ENCODE results near the gene FBXO34. TPM values are rescaled to one million over a fixed set of nuclear protein-coding genes. Genes with fewer than 3 reads are reported as not detected.
"Not testable (repeated sequence)": the region's sequence is repeated elsewhere in the genome, so short reads cannot be mapped to it uniquely, and the experiment has no call there.

The FBXO34 gene
- total and polyA plus RNA-seq, 4 experiments from 2014 or later, result 33.8 to 44.1 (median 42.9) TPM

DNA sequence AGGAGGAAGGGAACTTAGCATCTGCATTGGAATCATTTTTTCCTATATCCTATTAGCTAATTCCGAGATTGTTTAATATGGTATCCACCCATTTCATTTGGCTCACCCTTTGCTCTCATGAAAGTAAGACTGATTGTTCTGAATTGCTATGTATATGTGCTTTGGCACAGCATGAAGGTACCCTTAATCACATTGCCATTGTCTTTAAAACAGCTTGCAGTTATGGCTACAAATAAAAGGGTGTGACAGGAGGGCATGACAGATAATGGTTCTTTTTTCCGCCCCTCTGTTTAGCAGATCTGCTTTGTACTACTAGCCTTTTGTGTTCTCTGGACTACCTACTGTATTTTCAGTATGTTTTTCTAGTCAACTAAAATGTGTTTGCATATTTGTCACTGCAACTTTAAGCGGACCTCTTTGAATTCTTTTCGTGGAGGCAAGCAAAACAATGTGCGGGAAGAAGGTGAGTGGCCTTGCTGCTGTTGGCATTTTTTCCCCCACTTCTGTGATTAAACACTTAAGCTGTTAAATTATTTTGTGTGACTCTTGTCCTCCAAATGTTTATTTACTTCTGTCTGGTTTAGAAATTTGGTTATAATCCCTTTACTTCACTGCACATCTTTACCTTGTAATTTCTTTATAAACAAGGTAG, 35.8 kb downstream of the FBXO34 start:
- ChIA-PET CTCF (ENCODE audit: partially characterized antibody) (no interaction called here), POLR2A (ENCODE audit: partially characterized antibody) (no interaction called here)
- Mint-ChIP-seq H3K36me3 (peaks cover 18 to 19% of the 10 kb centered on the region in 2 donors), H3K27me3 (no peaks in the 10 kb centered on the region), H3K4me3 (no peak overlapping the region), H3K4me1 (peaks cover 28 to 69% (median 40%) of the 10 kb centered on the region in 4 donors), H3K27ac (no peak overlapping the region), H3K9me3 (peaks cover 0 to 10% (median 5%) of the 10 kb centered on the region in 8 donors)
- Histone ChIP-seq H3K9me3 (ENCODE audit: control insufficient read depth in 1 of 2, low read length in 2 of 2) (no peaks in the 10 kb centered on the region), H3K27ac (ENCODE audit: low read depth, low read length) (no peak overlapping the region), H3K27me3 (ENCODE audit: insufficient read depth, low read length) (no peaks in the 10 kb centered on the region), H3K4me3 (ENCODE audit: low read length in 2 of 2) (no peak overlapping the region), H3K4me1 (ENCODE audit: insufficient read depth, low read length) (peaks cover 14% of the 10 kb centered on the region), H3K36me3 (ENCODE audit: insufficient read depth, low read length) (no peaks in the 10 kb centered on the region)
- no peak for DNase-seq
- intact Hi-C loops (cut with micrococcal nuclease), result no loop called here

DNA sequence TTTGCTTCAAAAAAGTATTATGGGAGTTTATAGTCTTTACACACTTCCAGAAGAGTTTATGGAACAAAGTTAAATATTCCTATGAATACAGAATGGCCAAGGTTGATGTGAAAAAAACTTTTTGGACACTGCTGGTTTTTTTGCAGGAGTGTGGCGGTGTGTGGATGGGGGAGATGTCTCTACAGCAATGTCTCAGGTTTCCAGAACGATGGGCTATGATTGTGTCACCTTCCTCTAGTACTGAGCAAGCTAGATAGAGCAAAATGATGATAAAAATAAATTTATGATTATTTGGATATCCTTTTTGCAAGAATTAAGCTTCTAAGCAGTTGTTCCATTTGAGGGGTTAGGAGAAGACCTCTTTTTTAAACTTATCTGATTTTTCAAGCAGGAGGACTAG, 37.9 kb downstream of the FBXO34 start:
- H3K4me1 Mint-ChIP-seq, result peaks cover 22 to 57% (median 31%) of the 10 kb centered on the region in 4 donors
- POLR2A ChIA-PET (ENCODE audit: partially characterized antibody), result interaction anchor here (0.7 to 2.1 kb wide), 2 partner anchors 24 to 467 kb away, joined by 3 to 7 read pairs; no protein-coding TSS in a partner anchor

DNA sequence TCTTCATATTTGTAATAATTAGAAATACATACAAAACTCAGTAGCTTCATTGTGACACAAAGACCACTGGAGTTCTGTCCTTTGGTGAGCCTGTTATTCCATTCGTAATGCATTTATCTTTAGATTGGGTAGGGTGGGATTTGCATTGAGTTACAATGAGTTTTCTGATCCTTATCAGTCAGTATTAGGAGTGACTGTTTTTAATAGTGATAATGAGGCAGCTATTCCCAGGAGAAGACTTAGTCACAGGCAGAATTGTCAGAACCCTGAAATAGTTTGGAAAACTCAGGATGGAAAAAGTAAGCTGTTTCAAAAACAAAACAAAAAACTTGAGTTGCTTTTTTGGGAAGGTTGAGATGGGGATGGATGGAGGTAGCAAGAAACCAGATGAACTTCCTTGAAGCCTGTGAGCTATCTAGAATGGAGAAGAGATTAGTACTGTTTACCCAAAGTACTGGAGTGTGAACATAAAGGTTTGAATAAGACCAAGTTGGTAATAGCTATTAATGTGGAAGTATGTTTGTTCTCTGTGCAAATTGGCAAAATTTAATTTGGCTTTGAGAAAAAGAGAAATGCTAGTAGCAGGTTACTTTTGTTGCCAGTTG, 38.6 kb downstream of the FBXO34 start:
- Mint-ChIP-seq H3K27me3 (no peaks in the 10 kb centered on the region), H3K36me3 (peaks cover 34 to 37% of the 10 kb centered on the region in 2 donors), H3K4me1 (peaks cover 25 to 57% (median 33%) of the 10 kb centered on the region in 4 donors), H3K9me3 (peaks cover 0 to 24% (median 14%) of the 10 kb centered on the region in 8 donors), H3K27ac (peak overlapping the region in 3 of 7 donors; percentile 5 to 52 (median 43)), H3K4me3 (no peak overlapping the region)
- no peak overlapping the region for H3K4me3 ChIP-seq (ENCODE audit: low read length in 2 of 2)
- no peaks in the 10 kb centered on the region for H3K4me1 ChIP-seq (ENCODE audit: insufficient read depth, low read length)
- POLR2A ChIA-PET (ENCODE audit: partially characterized antibody), result interaction anchor here (2.1 kb wide), 1 partner anchor 23 kb away, joined by 7 read pairs; no protein-coding TSS in a partner anchor
- intact Hi-C loops (cut with micrococcal nuclease), result no loop called here
- H3K27me3 ChIP-seq (ENCODE audit: insufficient read depth, low read length), result no peaks in the 10 kb centered on the region
- CTCF ChIA-PET (ENCODE audit: partially characterized antibody), result interaction anchor here (1.1 to 3.1 kb wide), 5 partner anchors 12 to 64 kb away, joined by 3 to 16 read pairs (median 4); no protein-coding TSS in a partner anchor
- H3K36me3 ChIP-seq (ENCODE audit: insufficient read depth, low read length), result no peaks in the 10 kb centered on the region
- DNase-seq, result no peak
- peaks cover 3 to 4% of the 10 kb centered on the region in 2 donors for H3K9me3 ChIP-seq (ENCODE audit: control insufficient read depth in 1 of 2, low read length in 2 of 2)
- H3K27ac ChIP-seq (ENCODE audit: low read depth, low read length), result no peak overlapping the region

More for the DNA sequence above, 37.9 kb downstream of the FBXO34 start:
- intact Hi-C loops (cut with micrococcal nuclease), result no loop called here
- DNase-seq, result no peak
- Histone ChIP-seq H3K4me1 (ENCODE audit: insufficient read depth, low read length) (no peaks in the 10 kb centered on the region), H3K4me3 (ENCODE audit: low read length in 2 of 2) (no peak overlapping the region), H3K27ac (ENCODE audit: low read depth, low read length) (no peak overlapping the region), H3K36me3 (ENCODE audit: insufficient read depth, low read length) (no peaks in the 10 kb centered on the region), H3K27me3 (ENCODE audit: insufficient read depth, low read length) (no peaks in the 10 kb centered on the region), H3K9me3 (ENCODE audit: control insufficient read depth in 1 of 2, low read length in 2 of 2) (peaks cover 3 to 4% of the 10 kb centered on the region in 2 donors)
- H3K4me3 Mint-ChIP-seq, result no peak overlapping the region
- no peaks in the 10 kb centered on the region for H3K27me3 Mint-ChIP-seq
- CTCF ChIA-PET (ENCODE audit: partially characterized antibody), result interaction anchor here (1.3 to 3.1 kb wide), 4 partner anchors 11 to 45 kb away, joined by 3 to 16 read pairs (median 5); no protein-coding TSS in a partner anchor
- H3K9me3 Mint-ChIP-seq, result peaks cover 0 to 24% (median 14%) of the 10 kb centered on the region in 8 donors
- H3K36me3 Mint-ChIP-seq, result peaks cover 31 to 35% of the 10 kb centered on the region in 2 donors
- H3K27ac Mint-ChIP-seq, result no peak overlapping the region

DNA sequence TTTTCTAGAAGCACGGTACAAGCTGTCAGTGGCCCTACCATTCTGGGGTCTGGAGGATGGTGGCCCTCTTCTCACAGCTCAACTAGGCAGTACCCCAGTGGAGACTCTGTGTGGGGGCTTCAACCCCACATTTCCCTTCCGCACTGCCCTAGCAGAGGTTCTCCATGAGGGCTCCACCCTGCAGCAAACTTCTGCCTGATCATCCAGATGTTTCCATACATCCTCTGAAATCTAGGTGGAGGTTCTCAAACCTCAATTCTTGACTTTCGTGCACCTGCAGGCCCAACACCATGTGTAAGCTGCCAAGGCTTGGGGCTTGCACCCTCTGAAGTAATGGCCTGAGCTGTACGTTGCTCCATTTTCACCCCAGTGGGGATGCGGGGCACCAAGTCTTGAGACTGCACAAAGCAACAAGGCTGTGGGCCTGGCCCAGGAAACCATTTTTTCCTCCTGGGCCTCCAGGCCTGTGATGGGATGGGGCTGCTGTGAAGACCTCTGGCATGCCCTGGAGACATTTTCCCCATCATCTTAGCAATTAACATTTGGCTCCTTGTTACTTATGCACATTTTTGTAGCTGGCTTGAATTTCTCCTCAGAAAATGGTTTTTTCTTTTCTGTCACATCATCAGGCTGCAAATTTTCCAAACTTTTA, 41.3 kb downstream of the FBXO34 start:
- DNase-seq; H3K27me3 Mint-ChIP-seq; H3K4me1 ChIP-seq (ENCODE audit: insufficient read depth, low read length); H3K27ac Mint-ChIP-seq; intact Hi-C loops (cut with micrococcal nuclease); H3K4me3 ChIP-seq (ENCODE audit: low read length in 2 of 2); H3K27ac ChIP-seq (ENCODE audit: low read depth, low read length); H3K36me3 ChIP-seq (ENCODE audit: insufficient read depth, low read length); H3K27me3 ChIP-seq (ENCODE audit: insufficient read depth, low read length); H3K9me3 ChIP-seq (ENCODE audit: control insufficient read depth in 1 of 2, low read length in 2 of 2): not testable (repeated sequence)
- CTCF ChIA-PET (ENCODE audit: partially characterized antibody), result interaction anchor here (0.9 to 1.2 kb wide), 3 partner anchors 35 to 42 kb away, joined by 3 to 4 read pairs (median 3); no protein-coding TSS in a partner anchor
- H3K4me1 Mint-ChIP-seq, result peaks cover 22 to 40% (median 35%) of the 10 kb centered on the region in 4 donors
- POLR2A ChIA-PET (ENCODE audit: partially characterized antibody), result interaction anchor here (1.8 kb wide), 1 partner anchor 21 kb away, joined by 4 read pairs; no protein-coding TSS in a partner anchor
- H3K4me3 Mint-ChIP-seq, result peak overlapping the region in 1 of 8 donors; percentile 15
- H3K36me3 Mint-ChIP-seq, result peaks cover 45 to 54% of the 10 kb centered on the region in 2 donors
- peaks cover 0 to 24% (median 15%) of the 10 kb centered on the region in 8 donors for H3K9me3 Mint-ChIP-seq

DNA sequence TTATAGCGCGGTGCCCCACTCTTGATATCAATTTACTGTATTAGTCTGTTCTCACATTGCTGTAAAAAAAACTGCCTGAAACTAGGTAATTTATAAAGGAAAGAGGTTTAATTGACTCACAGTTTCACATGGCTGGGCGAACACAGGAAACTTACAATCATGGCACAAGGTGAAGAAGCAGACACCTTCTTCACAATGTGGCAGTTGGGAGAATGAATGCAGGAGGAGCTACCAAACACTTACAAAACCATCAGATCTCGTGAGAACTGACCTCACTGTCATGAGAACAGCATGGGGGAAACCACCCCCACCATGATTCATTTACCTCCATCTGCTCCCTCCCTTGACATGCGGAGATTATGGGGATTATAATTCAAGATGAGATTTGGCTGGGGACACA, 42.3 kb downstream of the FBXO34 start:
- H3K4me1 Mint-ChIP-seq, result peaks cover 13 to 33% (median 31%) of the 10 kb centered on the region in 4 donors
- Histone ChIP-seq H3K9me3 (ENCODE audit: control insufficient read depth in 1 of 2, low read length in 2 of 2) (peaks cover 3 to 4% of the 10 kb centered on the region in 2 donors), H3K36me3 (ENCODE audit: insufficient read depth, low read length) (no peaks in the 10 kb centered on the region), H3K4me1 (ENCODE audit: insufficient read depth, low read length) (no peaks in the 10 kb centered on the region), H3K27me3 (ENCODE audit: insufficient read depth, low read length) (no peaks in the 10 kb centered on the region), H3K27ac (ENCODE audit: low read depth, low read length) (no peak overlapping the region), H3K4me3 (ENCODE audit: low read length in 2 of 2) (no peak overlapping the region)
- H3K4me3 Mint-ChIP-seq, result no peak overlapping the region
- ChIA-PET POLR2A (ENCODE audit: partially characterized antibody) (no interaction called here), CTCF (ENCODE audit: partially characterized antibody) (interaction anchor here (1.2 kb wide), 1 partner anchor 41 kb away, joined by 3 read pairs; no protein-coding TSS in a partner anchor)
- no peak for DNase-seq
- intact Hi-C loops (cut with micrococcal nuclease), result no loop called here
- H3K9me3 Mint-ChIP-seq, result peaks cover 0 to 24% (median 15%) of the 10 kb centered on the region in 8 donors
- H3K36me3 Mint-ChIP-seq, result peaks cover 50 to 59% of the 10 kb centered on the region in 2 donors
- no peaks in the 10 kb centered on the region for H3K27me3 Mint-ChIP-seq
- H3K27ac Mint-ChIP-seq, result peak overlapping the region in 1 of 7 donors; percentile 75

DNA sequence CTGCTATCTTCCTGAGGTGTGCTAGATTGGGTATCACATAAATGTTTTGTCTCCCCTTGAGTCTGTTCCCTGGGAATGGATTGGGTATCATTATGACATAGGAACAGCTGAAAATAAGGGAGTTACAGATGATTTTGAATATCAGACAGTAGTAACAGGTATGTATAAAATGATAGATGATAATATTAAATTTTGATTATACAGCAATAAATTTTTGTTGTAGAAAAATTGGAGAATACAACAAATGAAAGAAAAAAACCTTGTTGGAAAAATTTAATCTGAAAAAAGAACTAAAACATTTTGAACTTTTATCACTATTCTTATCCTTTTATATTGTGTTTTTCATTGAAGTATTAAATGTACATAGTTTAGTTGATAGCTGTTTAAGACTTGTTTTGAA, 43.2 kb downstream of the FBXO34 start:
- peaks cover 55 to 64% of the 10 kb centered on the region in 2 donors for H3K36me3 Mint-ChIP-seq

More for the DNA sequence above, 43.2 kb downstream of the FBXO34 start:
- ChIA-PET POLR2A (ENCODE audit: partially characterized antibody) (interaction anchor here (0.6 to 1.0 kb wide), 2 partner anchors 19 to 42 kb away, joined by 3 to 4 read pairs; no protein-coding TSS in a partner anchor), CTCF (ENCODE audit: partially characterized antibody) (no interaction called here)
- Mint-ChIP-seq H3K4me1 (peaks cover 13 to 37% (median 31%) of the 10 kb centered on the region in 4 donors), H3K27ac (peak overlapping the region in 2 of 7 donors; percentile 36 to 62), H3K27me3 (no peaks in the 10 kb centered on the region), H3K9me3 (peaks cover 0 to 24% (median 15%) of the 10 kb centered on the region in 8 donors), H3K4me3 (no peak overlapping the region)
- no peaks in the 10 kb centered on the region for H3K36me3 ChIP-seq (ENCODE audit: insufficient read depth, low read length)
- H3K4me3 ChIP-seq (ENCODE audit: low read length in 2 of 2), result no peak overlapping the region
- DNase-seq, result no peak
- H3K27me3 ChIP-seq (ENCODE audit: insufficient read depth, low read length), result no peaks in the 10 kb centered on the region
- H3K27ac ChIP-seq (ENCODE audit: low read depth, low read length), result no peak overlapping the region
- H3K9me3 ChIP-seq (ENCODE audit: control insufficient read depth in 1 of 2, low read length in 2 of 2), result peaks cover 3 to 4% of the 10 kb centered on the region in 2 donors
- no peaks in the 10 kb centered on the region for H3K4me1 ChIP-seq (ENCODE audit: insufficient read depth, low read length)
- intact Hi-C loops (cut with micrococcal nuclease), result no loop called here

Measured in CD4-positive, alpha-beta memory T cell (primary cell).